Fibroblast of pulmonary artery (primary cell): Measurements from ENCODE around the gene FHIT.

Experiments
- DNase-seq: peaks from one replicate; pipeline ENCODE4 v3.0.0-alpha.2; 2010; ENCODE audit warnings: low read depth
- H3K4me3 ChIP-seq: replicated peaks from 2 replicates; pipeline ENCODE4 v1.5.1; 2011; ENCODE audit warnings: low read depth, mild to moderate bottlenecking, control low read depth, low read length, moderate library complexity
- TF ChIP-seq, protein P1 (sequence below): IDR thresholded peaks from 2 replicates; pipeline ENCODE4 v1.5.1; 2011; ENCODE audit warnings: mild to moderate bottlenecking, control low read depth, low read length, inconsistent platforms; ENCODE audit errors: missing control alignments

The FHIT gene

DNA sequence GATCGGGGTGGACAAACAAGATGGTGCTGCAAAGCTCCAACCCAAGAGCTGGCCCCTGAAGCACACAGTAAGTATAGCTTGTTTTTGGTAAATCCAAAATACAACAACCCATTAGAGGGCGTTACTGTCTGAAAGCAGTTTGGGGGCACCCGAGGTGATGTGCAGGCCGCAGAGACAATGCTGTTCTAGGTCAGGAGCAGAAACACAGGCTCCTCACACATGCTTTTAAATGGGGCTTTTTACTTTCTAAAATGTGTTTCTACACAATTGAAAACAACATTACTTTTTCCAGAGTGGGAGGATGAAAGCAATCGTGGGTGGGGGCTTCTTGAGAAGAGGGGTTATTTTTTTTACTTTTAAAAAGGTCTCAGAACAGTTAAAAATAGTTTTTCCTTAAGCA, 1172.2 kb downstream of the FHIT start:
- DNase-seq: no peak
- H3K4me3 ChIP-seq: no peak overlapping the region
- TF ChIP-seq, protein P1, sequence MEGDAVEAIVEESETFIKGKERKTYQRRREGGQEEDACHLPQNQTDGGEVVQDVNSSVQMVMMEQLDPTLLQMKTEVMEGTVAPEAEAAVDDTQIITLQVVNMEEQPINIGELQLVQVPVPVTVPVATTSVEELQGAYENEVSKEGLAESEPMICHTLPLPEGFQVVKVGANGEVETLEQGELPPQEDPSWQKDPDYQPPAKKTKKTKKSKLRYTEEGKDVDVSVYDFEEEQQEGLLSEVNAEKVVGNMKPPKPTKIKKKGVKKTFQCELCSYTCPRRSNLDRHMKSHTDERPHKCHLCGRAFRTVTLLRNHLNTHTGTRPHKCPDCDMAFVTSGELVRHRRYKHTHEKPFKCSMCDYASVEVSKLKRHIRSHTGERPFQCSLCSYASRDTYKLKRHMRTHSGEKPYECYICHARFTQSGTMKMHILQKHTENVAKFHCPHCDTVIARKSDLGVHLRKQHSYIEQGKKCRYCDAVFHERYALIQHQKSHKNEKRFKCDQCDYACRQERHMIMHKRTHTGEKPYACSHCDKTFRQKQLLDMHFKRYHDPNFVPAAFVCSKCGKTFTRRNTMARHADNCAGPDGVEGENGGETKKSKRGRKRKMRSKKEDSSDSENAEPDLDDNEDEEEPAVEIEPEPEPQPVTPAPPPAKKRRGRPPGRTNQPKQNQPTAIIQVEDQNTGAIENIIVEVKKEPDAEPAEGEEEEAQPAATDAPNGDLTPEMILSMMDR: no peak

- no peak for DNase-seq
- TF ChIP-seq, protein P1: no peak
- H3K4me3 ChIP-seq: no peak overlapping the region
Measured at GRCh38 chr3:60076331-60076730, 1174.9 kb downstream of the FHIT start.

GRCh38 chr3:60073942-60074341, 1177.3 kb downstream of the FHIT start:
- no peak overlapping the region for H3K4me3 ChIP-seq
- TF ChIP-seq, protein P1: no peak
- no peak for DNase-seq

GRCh38 chr3:60073228-60073627, 1178.0 kb downstream of the FHIT start:
- TF ChIP-seq, protein P1: no peak
- no peak overlapping the region for H3K4me3 ChIP-seq
- DNase-seq: no peak

DNA sequence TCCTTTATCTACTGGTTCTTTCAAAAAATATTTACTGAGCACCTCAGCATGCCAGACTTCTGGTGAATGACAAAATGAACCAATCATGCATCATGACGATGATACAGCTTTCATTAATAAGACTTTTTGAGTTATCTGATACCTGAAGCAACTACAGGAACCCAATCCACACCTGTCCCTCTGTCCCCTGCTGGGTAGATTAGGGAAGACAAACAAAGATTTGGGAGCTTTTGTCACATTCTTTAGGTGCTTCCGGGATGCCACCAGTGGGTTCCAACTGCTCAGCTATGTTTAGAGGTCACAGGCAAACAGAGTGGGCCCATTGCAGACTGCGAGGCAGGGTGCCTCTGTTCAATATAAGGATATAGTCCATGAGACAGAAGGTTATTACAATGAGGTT, 1180.9 kb downstream of the FHIT start:
- no peak for DNase-seq
- no peak overlapping the region for H3K4me3 ChIP-seq
- TF ChIP-seq, protein P1: no peak

GRCh38 chr3:60065227-60065868, 1185.9 kb downstream of the FHIT start:
- DNase-seq: no peak
- TF ChIP-seq, protein P1: no peak
- no peak overlapping the region for H3K4me3 ChIP-seq
